HG02852 (cell line): ENCODE results near the gene SNX11.

Experiments
- ATAC-seq: cut with Tn5 transposase; IDR thresholded peaks from one replicate; pipeline ENCODE4 v1.9.1; 2021; ENCODE audit warnings: mild to moderate bottlenecking, moderate library complexity; ENCODE audit not compliant: unreplicated experiment

Gene SNX11

DNA sequence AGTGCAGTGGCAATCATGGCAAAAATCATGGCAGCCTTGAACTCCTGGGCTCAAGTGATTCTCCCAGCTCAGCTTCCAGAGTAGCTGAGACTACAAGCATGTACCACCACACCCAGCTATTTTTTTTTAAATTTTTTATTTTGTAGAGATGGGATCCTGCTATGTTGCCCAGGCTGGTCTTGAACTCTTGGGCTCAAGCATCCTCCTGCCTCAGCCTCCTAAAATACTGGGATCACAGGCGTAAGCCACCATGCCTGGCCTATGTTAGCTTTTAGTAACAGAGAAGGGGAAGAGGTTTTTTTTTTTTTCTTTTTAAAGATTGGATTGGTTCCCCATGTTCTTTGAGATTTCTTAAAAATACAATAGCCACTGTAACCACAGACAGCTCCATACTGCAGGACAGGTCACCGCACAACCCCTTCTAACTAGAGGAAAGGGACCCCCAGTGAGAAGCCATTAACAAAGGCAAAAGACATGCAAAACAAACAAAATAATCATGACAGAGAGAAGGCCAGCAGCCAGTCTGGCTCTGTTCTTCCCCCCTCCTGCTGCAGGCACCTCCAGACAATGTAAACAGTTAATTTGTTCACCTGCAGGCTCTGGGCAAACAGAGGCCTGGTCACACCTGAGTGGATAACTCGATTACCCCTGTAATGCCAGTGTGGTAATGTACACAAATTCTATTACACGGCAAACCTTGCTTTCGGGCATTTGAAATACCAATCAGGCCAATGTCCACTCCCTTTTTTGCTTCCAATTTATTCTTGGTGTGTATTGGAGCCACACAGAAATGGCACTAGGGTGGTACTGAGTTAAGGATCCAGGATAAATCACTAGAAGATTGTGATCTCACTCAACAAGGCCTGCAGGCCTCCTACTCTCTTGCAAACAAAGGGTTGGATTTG lies 52.9 kb downstream of the SNX11 start:
- ATAC-seq, result no peak

DNA sequence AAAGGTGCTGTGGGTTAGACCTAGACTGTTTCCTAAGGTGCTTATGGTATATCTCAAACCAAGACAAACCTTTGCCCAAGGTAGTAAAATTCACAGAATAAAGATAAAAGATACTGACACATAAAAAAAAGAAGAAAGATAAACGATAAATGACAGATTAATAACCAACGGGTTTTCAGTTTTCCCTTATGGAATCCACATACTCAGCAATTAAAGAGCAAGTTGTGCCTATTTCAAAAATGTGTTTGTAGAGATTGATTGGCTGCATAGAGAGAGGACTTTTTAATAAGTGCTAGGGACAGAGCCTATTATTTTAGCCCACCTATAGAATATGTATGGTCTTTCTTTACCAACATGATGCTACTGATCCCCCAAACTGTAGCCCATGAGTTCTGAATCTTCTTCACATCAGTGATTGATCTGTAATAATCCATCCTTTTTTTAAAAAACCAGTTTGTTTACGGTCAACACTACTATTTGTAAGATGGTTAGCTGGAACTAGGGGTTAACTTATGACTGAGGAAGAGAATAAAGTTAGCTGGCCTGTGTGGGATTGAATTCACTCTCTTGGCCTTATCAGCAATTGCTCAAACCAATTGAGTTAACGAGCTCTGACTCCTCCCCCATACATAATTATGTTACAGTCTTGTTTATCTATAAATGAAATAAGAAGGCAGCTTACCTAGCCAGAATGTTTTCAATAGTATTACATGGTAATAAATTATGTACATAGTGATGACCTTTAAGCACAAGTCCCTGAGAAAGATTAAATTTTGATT lies 53.8 kb downstream of the SNX11 start:
- no peak for ATAC-seq

DNA sequence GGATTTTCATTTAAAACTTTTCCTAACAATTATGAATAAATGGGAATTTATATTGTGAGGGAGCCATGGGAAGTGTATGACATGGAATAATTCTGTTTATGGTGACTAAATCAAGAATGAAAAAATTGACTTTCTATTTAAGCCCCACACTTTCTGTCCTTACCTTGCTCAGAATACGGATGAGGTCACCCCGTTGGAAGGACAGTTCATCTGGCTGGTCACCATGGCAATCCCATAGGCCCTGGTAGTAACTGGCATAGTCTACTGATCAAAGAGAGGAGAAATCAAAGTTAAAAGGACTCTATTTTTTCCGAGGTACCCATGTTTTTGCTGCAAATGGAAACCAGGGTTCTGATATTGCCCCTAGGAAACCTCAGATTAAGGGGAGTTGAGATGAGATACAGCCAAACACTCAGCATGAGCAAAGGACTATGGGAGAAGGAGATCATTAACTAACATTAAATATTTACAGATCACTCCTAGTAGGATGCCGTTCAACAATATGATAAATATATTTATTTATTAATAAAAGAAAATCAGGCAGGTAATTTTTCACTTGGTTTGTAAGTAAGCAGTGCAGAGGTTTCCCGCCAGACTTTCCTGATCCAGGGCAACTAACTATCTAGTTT lies 54.9 kb downstream of the SNX11 start:
- ATAC-seq, result no peak

DNA sequence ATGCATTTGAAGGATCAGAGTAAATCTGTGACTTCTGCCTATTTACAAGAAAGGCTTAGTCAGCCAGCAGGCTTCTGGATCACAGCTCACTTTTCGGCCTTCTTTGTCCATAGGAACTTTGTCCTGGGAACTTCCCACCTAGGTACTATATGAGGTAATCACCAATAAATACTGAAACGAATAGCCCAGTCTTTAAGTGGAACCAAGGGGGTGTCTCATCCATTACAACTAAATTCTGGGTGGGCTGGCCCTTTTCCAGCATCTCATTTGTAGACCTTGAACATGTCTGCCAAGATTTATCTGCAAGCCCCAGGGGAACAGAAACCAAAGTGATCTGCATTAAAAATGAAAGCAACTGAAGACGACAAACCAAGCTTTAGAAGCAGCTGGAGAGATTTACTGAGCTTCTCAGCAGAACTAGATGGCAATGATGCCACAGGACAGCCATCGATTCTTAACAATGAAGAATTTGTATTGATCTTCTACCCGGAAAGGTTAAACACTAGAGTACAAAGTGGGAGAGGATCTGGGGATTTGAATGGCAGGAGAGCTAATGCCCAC lies 55.5 kb downstream of the SNX11 start:
- no peak for ATAC-seq

DNA sequence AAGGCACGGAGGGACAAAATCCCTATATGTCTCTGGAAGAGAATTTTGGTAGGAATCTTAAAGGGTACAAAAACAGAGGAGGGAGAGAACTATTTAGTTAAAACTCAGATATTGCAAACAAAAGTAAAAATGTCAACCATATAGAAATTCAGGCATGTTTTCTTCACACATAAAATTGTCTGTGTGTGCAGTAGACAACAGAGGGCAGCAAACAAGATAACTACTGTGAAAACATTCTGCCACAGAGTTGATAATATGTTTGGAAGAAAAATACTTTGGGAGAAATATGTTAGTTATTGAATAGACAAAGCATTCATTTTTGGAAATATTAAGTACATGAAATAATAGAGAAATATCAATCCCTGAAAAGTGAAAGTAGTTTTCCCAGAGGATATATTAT lies 56.2 kb downstream of the SNX11 start:
- no peak for ATAC-seq

DNA sequence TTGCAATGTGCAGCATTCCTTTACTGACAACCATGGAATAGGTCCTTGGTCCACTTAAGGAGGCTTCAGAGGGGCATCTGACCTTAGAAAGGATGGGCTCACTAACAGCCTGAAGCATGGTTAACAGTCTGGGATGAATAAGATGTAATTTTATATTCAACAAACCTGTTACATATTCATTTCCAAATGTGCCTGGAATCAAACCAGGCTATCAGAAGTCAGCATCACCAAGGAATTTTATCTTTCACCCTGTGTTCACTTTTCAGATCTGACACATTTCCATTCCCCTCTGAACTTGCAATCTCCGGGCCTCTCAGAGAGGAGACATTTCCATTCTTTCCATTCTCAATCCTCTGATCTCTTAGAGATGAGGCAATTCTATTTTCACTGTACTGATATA lies 62.4 kb downstream of the SNX11 start:
- ATAC-seq, result no peak
